ENCODE data around the gene PCDH19.

Gene PCDH19

DNA sequence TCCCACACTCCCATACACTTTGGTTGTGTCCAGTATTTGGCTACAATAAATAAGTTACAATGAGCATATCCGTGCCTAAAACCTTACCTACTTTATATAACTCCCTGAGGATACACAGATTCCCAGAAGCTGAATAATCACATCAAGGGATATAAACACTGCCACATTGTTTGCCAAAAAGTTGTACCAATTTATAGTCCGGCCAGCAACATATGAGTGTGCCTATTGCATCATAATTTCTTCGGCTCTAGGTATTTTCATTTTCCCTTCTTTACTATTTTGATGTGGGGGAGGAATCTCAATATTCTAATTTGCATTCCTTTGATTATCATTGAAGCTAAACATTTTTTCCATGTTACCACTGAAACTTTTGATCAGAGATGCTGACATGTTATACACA, 146.4 kb downstream of the PCDH19 start:
- Histone ChIP-seq H3K9me3 (ENCODE audit: control insufficient read depth in 2 of 2, low read length in 2 of 2) (no peaks in the 10 kb centered on the region), H3K27ac (ENCODE audit: low read depth in 2 of 2, low read length in 2 of 2) (no peak overlapping the region), H3K4me1 (ENCODE audit: control insufficient read depth in 2 of 2, insufficient read depth in 2 of 2, low read length in 2 of 2) (no peaks in the 10 kb centered on the region), H3K9ac (ENCODE audit: low read depth in 1 of 2, low read length in 2 of 2) (no peak overlapping the region), H3K4me3 (ENCODE audit: low read length in 2 of 2) (no peak overlapping the region), H3K27me3 (ENCODE audit: control insufficient read depth in 2 of 2, insufficient read depth in 2 of 2, low read length in 2 of 2) (no peaks in the 10 kb centered on the region), H3K36me3 (ENCODE audit: control insufficient read depth in 2 of 2, insufficient read depth in 2 of 2, low read length in 2 of 2) (no peaks in the 10 kb centered on the region)

DNA sequence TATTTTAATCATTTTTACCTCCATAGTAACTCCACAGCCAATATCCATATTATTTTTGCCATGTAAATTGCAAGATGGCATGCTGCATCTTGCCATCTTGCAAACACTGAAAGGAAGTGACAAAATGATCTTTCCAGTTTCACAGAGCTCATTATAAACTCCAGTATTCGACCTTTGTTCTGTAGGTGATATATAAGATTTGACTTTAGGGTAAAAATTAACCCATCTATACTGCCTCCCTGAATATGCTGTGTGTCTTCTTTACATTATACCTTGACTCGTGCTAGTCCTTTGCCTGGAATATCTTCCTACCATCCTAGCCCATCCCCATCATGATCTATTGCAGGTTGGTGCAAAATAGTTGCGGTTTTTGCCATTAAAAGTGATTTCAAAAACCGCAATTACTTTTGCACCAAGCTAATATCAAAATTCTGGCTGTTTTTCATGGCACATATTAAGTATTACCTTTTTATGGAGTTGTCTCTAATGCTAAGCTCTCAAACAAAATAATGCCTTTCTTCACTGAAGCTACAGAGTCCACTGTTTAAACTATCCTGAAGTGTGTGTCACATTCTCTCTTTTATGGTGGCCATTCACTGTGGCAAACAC, 161.1 kb downstream of the PCDH19 start:
- H3K36me3 ChIP-seq (ENCODE audit: control insufficient read depth in 2 of 2, insufficient read depth in 2 of 2, low read length in 2 of 2) = no peaks in the 10 kb centered on the region
- peaks cover 0 to 3% of the 10 kb centered on the region in 2 donors for H3K9me3 ChIP-seq (ENCODE audit: control insufficient read depth in 2 of 2, low read length in 2 of 2)
- H3K27me3 ChIP-seq (ENCODE audit: control insufficient read depth in 2 of 2, insufficient read depth in 2 of 2, low read length in 2 of 2) = no peaks in the 10 kb centered on the region
- no peak overlapping the region for H3K27ac ChIP-seq (ENCODE audit: low read depth in 2 of 2, low read length in 2 of 2)
- H3K4me3 ChIP-seq (ENCODE audit: low read length in 2 of 2) = no peak overlapping the region
- H3K4me1 ChIP-seq (ENCODE audit: control insufficient read depth in 2 of 2, insufficient read depth in 2 of 2, low read length in 2 of 2) = no peaks in the 10 kb centered on the region
- H3K9ac ChIP-seq (ENCODE audit: low read depth in 1 of 2, low read length in 2 of 2) = no peak overlapping the region

DNA sequence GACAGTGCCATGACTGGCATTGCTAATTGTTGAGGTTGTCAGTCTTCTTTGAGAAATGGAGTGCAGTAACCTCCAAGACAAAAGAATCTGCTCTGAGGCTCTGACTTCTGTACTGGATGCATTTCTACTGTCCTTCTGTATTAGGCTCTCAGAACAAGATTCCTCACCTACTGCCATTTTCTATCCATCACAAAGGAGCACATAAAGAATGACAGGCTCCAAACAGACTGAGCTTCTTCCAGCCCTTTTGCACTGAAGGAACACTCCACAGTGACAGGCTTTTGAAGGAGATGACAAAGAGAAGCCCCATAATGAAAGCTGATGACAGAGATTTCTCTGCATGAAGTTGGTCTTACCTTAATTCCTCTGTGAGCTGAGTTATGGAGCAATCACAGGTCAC, 162.2 kb downstream of the PCDH19 start:
- Histone ChIP-seq H3K27ac (ENCODE audit: low read depth in 2 of 2, low read length in 2 of 2) (no peak overlapping the region), H3K36me3 (ENCODE audit: control insufficient read depth in 2 of 2, insufficient read depth in 2 of 2, low read length in 2 of 2) (no peaks in the 10 kb centered on the region), H3K27me3 (ENCODE audit: control insufficient read depth in 2 of 2, insufficient read depth in 2 of 2, low read length in 2 of 2) (no peaks in the 10 kb centered on the region), H3K9me3 (ENCODE audit: control insufficient read depth in 2 of 2, low read length in 2 of 2) (peaks cover 0 to 3% of the 10 kb centered on the region in 2 donors), H3K9ac (ENCODE audit: low read depth in 1 of 2, low read length in 2 of 2) (no peak overlapping the region), H3K4me1 (ENCODE audit: control insufficient read depth in 2 of 2, insufficient read depth in 2 of 2, low read length in 2 of 2) (no peaks in the 10 kb centered on the region), H3K4me3 (ENCODE audit: low read length in 2 of 2) (no peak overlapping the region)

DNA sequence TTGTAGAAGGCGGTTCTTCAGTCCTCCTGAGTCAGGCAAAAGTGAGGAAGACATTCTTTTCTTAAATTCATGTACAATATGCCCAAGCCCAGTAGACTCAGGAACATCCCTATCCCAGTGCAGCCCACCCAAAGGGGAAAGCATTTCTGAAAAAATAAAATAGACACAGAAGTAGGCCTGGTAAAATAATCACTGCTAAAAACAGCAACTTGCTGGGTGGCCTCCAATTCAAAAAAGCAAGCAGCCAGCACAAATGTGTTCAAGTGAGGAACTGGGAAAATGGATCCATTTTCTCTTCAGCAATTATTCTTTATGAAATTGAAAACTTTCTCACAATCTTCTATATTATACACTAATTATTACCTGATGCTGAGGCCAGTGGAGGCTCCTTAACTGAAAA, 165.4 kb downstream of the PCDH19 start:
- Histone ChIP-seq H3K4me1 (ENCODE audit: control insufficient read depth in 2 of 2, insufficient read depth in 2 of 2, low read length in 2 of 2) (no peaks in the 10 kb centered on the region), H3K4me3 (ENCODE audit: low read length in 2 of 2) (no peak overlapping the region), H3K9ac (ENCODE audit: low read depth in 1 of 2, low read length in 2 of 2) (no peak overlapping the region), H3K9me3 (ENCODE audit: control insufficient read depth in 2 of 2, low read length in 2 of 2) (no peaks in the 10 kb centered on the region), H3K36me3 (ENCODE audit: control insufficient read depth in 2 of 2, insufficient read depth in 2 of 2, low read length in 2 of 2) (no peaks in the 10 kb centered on the region), H3K27ac (ENCODE audit: low read depth in 2 of 2, low read length in 2 of 2) (no peak overlapping the region), H3K27me3 (ENCODE audit: control insufficient read depth in 2 of 2, insufficient read depth in 2 of 2, low read length in 2 of 2) (no peaks in the 10 kb centered on the region)

Data from mucosa of rectum (tissue), 2 donors.